GM12801 (cell line): Measurements from ENCODE around the gene RERE.

Experiments used
- CTCF ChIP-seq: IDR thresholded peaks from one replicate; pipeline ENCODE4 v1.5.1; 2011; ENCODE audit warnings: control low read depth; ENCODE audit not compliant: insufficient read length; ENCODE audit errors: extremely low read depth

RERE gene

GRCh38 chr1:8339203-8339600 lies 478.2 kb downstream of the RERE start:
- no peak for TF ChIP-seq CTCF

DNA sequence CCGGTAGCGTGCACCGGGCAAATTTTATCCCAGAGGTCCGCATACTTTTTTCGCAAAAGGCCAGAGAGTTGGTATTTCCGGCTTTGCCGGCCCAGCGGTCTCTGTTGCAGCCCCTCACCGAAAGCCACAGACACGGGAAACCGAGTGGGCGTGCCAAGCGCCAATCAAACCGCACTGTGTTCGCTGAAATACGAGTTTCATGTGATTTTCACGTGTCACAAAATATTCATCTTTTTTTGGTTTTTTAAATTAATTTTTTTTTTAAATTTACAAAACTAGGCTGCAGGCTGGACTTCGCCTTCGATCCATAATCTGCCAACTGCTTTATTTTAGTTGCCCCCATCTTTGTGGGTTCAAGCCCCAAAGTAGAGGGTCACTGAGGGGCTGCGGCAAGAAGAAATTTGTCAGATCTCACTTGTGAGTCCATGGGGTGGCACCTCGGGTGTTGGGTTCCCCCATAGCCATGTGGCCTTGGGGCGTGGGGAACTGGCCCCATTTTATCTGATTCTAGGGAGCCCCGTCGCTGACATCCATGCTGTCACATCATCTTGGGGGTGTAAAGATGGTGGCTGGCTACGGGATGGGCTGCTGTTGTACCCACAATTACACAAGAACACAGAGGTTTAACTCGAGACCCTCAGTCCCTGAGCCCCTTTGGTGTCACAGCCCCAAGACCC lies 478.8 kb downstream of the RERE start:
- TF ChIP-seq CTCF = no peak

GRCh38 chr1:8337776-8338525 lies 479.5 kb downstream of the RERE start:
- no peak for TF ChIP-seq CTCF

DNA sequence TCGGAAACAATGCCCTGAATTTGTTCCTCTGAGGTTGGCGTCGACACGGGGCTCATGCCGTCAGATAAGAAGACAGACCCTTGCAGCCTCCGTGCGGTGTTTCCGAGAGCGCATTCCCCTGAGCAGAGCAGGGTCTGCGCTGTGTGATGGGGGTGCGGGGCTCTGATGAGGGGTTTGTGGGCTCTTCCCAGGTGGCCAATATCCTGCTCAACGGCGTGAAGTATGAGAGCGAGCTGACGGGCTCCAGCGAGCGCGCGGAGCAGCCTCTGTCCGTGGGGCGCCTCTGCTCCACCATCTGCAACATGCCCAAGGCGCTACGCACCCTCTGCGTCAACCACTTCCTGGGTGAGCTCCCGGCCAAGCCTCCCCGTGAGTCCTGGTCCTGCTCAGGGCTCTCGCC lies 482.2 kb downstream of the RERE start:
- TF ChIP-seq CTCF = no peak

DNA sequence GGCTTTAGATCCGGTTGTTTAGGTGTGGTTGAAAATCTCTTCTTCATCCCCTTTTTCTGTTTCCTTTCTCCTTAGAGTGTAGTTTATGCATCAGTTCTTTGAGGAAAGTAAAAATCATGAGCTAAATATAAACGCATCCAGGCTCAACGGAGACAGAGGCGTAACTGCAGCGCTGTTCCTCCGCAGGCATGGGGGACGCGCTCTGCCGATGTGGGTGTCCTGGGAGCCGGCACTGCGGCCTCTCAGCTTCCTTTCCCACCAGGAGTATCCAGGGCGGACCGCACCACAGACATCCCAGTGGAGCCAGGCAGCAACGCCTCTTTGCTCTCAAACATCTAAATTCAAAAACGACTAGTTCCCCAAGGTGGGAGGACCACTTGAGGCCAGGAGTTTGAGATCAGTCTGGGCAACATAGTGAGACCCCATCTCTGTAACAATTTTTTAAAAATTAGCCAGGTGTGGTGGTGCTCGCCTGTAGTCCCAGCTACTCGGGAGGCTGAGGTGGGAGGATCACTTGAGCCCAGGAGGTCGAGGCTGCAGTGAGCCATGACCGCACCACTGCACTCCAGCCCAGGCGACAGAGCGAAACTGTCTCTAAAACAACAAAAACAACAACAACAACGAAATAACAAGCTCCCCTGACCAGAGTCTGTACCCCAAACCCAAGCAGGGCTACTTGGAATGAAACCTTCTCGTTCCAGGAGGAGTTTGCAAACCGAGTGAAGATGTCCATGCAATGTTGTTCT lies 483.2 kb downstream of the RERE start:
- no peak for TF ChIP-seq CTCF

DNA sequence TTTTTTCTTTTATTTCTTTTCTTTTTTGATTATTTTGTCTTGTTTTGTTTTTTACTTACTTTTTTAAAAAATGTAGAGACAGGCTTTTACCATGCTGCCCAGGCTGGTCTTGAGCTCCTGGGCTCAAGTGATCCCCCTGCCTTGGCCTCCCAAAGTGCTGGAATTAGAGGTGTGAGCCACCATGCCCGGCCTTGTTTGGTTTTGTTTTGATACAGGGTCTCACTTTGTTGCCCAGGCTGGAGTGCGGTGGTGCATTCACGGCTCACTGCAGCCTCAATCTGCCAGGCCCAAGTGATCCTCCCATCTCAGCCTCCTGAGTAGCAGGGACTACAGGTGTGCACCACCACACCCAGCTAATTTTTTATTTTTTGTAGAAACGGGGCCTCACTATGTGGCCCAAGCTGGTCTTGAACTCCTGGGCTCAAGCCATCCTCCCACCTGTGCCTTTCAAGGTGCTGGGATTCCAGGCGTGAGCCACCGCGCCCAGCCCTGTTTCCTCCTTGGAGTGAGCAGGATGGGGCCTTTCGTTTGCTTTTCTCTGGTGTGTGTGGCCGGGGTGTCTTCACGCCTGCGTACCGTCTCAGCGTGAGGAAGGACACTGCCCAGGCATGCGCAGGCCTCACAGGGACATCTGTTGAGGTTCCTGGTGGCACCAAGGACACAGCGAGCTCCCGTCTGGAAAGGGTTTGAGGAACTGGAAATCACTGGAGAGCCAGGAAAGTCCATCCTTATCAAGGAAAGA lies 484.0 kb downstream of the RERE start:
- no peak for TF ChIP-seq CTCF

DNA sequence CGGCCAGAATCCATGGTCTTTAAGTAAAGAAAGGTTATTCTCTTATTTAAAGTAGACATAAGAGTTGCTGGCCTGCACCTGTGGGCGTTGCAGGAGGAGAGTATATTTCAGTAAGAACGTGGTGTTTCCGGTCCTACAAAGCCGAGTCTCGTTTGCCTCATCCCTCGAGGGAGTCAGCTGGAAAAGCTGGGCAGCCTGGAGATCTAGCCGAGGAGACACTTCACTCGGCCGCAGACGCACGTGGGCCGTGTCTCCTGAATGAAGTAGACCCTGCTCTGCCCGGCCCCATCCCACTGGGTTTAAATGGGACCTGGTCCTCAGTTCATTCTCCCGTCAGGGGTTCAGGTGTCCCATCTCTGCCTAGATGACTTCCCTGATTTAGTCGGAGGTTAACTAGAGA lies 484.6 kb downstream of the RERE start:
- TF ChIP-seq CTCF = no peak
